Measurements from ENCODE around the gene SPATA19.
A peak's percentile ranks its signal among the peaks of the same experiment; 100 is the strongest.

The SPATA19 gene, protein sequence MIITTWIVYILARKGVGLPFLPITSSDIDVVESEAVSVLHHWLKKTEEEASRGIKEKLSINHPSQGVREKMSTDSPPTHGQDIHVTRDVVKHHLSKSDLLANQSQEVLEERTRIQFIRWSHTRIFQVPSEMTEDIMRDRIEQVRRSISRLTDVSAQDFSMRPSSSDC

GRCh38 chr11:133845413-133845812 is at the start of gene SPATA19:
SPATA19 (minus strand) TSS chr11:133845513; CDS start chr11:133845446, 67 bp downstream.
- no peak for DNase-seq (ENCODE audit: low spot score)

DNA sequence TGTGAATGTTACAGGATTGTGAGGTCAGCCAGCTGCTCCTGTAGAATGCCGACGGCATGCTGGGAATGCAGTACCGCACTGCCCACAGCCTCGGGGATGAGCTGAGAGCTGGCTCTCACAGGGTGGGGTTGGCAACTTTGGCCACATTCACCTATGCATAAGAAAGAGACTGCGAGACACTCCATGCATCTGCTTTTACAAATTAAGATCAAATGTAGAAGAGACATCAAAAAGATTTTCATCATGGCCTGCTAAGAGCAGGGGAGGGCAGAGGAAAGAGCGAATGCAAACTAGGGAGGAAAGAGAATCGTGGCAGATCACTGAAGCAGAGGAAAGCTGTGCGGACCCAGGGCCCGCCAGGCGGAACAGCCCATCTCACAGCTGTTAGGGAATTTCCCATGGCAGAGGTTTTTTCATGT is 49.8 kb upstream of the SPATA19 start:
- DNase-seq (ENCODE audit: low spot score) = peak; percentile 60

DNA sequence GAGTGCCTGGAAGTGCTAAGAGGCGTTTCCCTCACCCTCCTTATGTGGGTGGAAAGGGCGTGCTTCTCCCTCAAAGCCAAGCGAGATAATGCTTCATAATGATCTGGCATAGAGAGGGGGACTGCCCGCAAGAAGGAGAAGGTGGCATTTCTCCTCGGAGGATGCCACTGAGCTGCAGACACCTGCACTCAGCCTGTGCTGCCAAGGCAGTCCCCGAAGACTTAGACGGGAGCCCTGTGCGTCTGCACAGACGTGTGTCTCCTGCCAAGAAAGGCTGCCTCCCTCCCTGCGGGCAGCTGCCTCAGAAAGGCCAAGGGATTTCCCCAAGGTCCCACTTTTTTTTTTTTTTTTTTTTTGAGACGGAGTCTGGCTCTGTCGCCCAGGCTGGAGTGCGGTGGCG is 48.1 kb upstream of the SPATA19 start:
- DNase-seq (ENCODE audit: low spot score) = no peak

DNA sequence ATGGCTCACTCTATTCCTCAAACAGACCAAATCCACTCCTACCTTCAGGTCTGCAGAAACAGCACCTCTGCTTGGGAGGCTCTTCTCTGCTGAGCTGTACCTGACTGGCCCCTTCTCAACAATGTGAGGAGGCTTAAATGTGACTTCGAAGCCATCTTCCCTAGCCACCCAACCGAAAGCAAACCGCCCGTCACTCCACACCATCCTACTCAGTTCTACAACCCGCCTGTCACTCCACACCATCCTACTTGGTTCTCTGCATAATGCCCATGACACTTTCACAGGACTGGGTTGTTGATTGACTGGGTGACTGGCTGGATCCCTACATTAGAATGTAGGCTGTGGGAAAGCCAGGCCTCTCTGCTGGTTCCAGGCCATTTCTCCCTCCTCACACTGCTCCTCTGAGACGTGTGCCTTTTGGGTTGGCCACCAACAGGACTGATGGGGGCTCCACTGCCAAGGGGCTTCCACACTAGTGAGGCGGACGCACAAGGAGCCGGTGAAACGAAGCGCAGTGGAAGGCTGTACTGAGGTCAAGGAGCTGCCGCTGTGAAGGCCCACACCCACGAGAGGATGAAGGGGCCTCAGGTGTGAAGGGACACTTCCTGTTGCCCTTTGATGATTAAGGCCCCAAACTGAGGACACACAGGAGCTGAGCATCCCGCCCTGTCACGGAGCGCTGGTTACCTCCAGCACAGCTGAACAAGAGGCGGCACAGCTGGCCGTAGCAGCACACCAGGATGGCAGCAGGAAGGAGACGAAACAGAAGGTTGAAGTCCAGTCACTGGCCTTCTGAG is 47.5 kb upstream of the SPATA19 start:
- DNase-seq (ENCODE audit: low spot score) = no peak

- DNase-seq (ENCODE audit: low spot score) = no peak
Measured at GRCh38 chr11:133892126-133892525, 46.8 kb upstream of the SPATA19 start.

DNA sequence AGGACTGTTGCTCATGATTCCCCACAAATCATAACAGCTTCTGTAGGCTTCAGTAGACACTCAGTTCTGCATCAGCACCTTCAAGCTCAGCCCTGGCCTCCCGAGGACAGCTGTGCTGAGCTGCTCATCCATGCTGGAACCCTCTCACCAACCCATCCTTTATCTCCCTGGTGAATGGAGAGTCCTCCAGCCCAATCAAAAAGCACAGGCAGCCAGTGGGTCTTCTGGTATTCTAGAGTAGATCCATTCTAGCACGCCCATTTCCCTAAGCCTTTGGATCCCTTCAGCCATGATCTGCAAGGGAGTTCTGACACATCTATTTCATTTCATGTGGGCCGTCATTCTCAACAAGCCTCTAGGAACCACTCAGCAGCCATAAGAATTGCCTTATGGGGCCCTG is 44.6 kb upstream of the SPATA19 start:
- no peak for DNase-seq (ENCODE audit: low spot score)

DNA sequence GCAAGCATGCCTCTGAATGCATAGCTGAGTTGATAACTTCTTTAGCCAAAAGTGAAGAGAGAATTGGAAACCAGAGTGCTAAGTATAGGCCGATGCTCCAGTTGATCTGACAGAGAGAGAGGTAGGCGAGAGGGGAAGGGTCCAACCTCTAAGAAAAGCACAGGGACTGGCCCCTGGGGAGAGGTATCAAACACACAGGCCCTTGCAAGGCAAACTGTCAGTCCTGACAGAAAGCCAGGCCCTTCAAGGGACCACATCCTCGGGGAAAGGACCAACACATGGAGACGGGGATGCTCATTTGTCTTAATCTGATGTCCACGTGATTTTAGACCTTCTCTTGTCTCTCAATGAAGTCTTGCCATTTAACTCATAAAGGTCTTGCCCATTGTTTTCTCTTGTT is 43.9 kb upstream of the SPATA19 start:
- DNase-seq (ENCODE audit: low spot score) = no peak

GRCh38 chr11:133887692-133888332 is 42.5 kb upstream of the SPATA19 start:
- no peak for DNase-seq (ENCODE audit: low spot score)

- DNase-seq (ENCODE audit: low spot score) = no peak
Measured at GRCh38 chr11:133886029-133886428, 40.7 kb upstream of the SPATA19 start.

DNA sequence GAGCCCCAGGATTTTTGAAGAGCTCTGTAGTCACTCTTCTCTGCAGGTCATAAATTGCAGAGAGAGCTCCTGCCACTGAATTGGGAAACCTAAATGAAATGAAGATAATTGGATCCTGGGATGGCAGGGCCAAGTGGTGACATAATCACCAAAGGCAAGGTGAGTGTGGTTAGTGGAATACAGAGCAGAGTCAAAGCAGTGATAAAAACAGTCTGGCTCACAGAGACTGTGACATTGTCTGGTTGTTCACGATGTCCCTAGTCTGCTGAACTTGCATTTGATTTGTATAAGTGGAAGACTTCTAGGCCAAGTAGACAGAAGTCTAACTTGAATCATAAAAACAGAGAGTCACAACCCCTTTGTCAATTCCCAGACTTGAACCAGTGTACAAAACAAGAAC is 26.8 kb upstream of the SPATA19 start:
- DNase-seq (ENCODE audit: low spot score) = no peak

DNA sequence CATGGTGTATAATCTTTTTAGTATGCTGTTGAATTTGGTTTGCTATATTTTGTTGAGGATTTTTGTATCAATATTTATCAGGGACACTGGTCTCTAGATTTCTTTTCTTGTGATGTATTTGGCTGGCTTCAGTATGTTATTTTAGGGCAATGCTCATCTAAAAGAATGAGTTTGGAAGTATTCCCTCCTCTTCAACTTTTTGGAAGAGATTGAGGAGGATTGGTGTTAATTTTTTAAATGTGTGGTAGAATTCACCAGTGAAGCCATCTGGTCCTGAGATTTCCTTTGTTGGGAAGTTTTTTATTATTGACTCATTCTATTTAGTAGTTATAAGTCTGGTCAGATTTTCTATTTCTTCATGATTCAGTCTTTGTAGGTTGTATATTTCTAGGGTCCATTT is 22.1 kb upstream of the SPATA19 start:
- DNase-seq (ENCODE audit: low spot score) = no peak

DNA sequence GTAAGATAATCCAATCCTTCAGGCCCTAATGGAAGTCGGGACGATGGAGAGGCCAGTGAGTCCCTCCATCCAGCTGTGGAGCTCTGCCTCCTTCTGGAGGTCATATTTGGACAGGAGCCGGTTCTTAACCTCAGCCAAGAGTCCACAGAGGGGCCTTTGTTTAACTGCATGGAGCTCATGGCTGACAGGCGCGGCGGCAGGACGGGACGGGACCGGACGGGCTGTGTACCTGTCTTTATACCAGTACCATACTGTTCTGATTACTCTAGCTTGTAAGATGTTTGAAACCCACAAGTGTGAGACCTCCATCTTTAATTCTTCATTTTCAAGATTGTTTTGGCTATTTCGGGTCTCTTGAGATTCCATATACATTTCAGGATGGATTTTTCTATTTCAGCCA is 20.2 kb upstream of the SPATA19 start:
- no peak for DNase-seq (ENCODE audit: low spot score)

- no peak for DNase-seq (ENCODE audit: low spot score)
Measured at GRCh38 chr11:133864756-133865155, 19.4 kb upstream of the SPATA19 start.

DNA sequence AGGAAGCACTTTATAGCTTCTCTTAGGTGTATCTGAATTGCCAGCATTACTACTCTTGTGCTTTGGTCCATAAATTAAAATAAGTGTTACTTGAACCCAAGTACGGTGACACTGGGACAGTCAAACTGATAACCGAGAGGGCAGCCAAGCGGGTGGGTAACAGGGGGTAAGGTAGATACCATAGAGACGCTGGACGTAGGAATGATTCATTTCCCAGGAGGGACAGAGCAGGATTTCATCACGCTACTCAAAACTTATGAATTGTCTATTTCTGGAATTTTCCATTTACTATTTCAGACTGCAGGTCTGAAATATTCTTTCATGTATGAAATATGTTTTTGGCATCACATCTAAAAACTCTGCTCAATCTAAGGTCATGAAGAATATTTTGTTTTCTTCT is 14.8 kb upstream of the SPATA19 start:
- no peak for DNase-seq (ENCODE audit: low spot score)

GRCh38 chr11:133854330-133854960 is 9.1 kb upstream of the SPATA19 start:
- peak; percentile 12 for DNase-seq (ENCODE audit: low spot score)

- DNase-seq (ENCODE audit: low spot score) = no peak
Measured at GRCh38 chr11:133844217-133844616, 1.1 kb downstream of the SPATA19 start.

DNA sequence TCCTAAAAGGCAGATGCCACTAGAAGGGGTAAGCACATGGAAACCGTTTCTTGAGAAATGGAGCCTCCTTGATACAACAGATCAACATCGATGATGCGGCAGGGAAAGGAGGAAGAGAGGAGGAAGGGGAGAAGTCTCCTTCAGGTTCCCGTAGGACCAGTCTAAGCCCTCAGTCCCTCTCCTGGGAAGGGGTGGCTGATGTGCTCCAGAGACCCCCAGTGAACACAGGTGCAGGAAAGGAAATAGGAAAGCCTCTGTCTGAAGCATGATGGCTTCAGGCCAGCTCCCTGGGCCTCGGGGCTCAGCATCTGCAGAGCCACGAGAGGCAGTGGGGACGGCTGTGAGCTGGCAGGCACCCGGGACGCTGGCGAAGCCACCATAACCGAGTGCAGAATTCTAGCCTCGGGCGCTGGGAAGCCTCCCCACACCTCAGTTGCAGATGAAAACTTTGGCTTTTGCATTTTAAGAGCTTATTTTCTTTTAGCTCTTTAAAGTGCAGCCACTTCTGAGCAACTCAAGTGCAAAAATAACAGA is 1.8 kb downstream of the SPATA19 start:
- no peak for DNase-seq (ENCODE audit: low spot score)

DNA sequence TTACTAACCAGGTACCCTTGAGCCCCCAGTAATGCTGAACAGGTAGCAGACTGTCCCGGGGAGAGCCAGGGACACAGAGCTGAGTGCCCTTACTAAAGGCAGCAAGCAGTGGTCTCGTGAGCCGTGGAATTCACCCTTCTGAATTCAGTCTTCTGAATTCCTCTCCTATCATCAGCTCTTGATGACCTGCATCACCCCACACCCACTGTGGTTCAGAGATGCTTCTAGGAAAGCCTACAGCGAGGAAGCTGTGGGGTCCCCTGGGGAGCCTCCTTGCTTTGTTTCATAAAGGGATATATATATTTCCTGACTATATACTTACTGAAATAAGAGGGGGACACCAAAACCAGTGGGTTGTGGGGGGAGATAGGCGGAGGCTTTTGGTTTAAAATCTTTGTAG is 2.6 kb downstream of the SPATA19 start:
- no peak for DNase-seq (ENCODE audit: low spot score)

DNA sequence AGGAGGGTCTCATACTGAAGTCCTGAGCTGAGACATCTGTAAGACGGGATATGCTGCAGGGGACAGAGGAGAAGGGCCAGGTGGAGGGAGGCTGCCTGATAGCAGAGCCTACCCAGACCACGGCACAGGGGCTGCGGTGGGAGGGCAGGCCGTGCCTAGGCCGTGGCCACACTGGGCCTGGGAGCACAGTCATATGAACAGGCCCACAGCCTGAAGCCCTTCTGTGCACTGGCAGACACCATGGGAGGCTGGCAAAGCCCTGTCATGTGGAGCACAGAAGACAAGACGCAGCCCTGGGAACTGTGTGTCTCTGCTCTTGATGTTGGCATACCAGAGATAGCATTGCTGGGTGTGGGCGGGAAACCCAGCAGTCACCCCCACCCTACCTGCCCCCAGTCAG is 3.3 kb downstream of the SPATA19 start:
- peak; percentile 18 for DNase-seq (ENCODE audit: low spot score)

DNA sequence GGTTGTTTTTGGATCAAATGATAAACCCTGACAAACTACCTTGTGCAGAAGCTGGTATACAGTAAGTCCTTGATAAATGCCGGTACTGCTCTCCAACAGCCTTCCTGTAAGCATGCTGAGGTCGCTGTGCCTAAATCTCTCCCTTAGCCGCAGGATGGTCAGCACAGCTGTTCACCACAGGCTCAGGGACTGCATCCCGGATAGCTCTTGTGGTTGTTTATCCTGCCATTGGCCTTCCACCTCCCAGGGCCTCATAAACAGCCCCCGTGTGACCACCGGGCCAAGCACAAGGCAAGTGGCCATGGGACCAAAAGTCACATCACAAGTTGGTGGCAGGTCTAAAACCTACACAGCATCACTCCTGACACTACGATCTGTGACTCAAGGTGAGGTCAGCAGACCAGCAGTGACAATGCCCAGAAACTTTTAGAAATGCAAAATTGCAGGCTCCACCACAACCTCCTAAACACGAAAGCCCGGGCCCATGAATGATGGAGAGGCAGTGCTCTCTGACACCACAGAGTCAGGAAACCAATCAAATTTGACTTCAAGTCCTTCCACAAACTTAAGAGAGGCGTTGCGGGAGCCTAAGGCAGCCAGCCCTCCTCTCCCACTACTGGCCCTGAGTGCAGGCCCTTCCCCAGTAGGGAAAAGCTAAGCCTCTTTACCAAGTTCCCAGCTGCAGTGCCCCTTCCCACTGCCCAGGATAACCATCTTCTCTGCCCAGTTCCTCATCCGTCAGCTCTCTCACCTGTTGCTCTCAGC is 3.9 kb downstream of the SPATA19 start:
- peak; percentile 3 for DNase-seq (ENCODE audit: low spot score)

DNA sequence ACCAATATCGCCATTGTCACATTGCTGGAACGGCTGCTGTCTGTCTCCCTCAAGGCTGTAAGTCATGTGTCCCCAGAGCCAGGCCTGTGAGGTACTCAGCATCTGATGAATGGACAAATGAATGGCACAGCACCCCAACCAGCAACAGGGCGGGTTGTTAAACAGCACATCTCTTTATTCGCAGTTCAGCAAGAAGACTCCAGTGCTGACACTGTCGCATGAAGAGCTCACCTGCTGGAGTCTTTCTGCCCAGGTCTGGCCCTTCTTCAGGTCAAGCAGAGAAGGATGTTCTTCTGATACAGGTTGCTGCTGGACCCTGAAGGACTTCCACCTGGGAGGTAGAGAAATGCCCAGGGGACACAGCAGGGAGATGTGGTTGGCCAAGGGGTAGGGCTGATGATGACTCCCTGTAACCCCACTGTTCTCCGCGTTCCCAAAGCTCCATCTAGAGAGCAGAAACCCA is 4.8 kb downstream of the SPATA19 start:
- DNase-seq (ENCODE audit: low spot score) = no peak

Data from iPS-NIHi11 (cell line).